HUES6 (cell line): ENCODE measurements around the gene TMEM165.
A peak's percentile ranks its signal among the peaks of the same experiment; 100 is the strongest.

Experiments used
- H3K27ac ChIP-seq: 2 replicates; pipeline ENCODE4 v1.7.0; 2013; ENCODE audit warnings: low read depth, mild to moderate bottlenecking, low read length, inconsistent platforms
- H3K27me3 ChIP-seq: 2 replicates; pipeline ENCODE4 v1.6.1; 2013; ENCODE audit warnings: low read length; ENCODE audit not compliant: control insufficient read depth, insufficient read depth
- H3K36me3 ChIP-seq: 2 replicates; pipeline ENCODE4 v1.6.1; 2013; ENCODE audit warnings: low read length; ENCODE audit not compliant: control insufficient read depth, insufficient read depth
- H3K4me1 ChIP-seq: 2 replicates; pipeline ENCODE4 v1.6.1; 2013; ENCODE audit warnings: low read length; ENCODE audit not compliant: control insufficient read depth, insufficient read depth
- H3K4me3 ChIP-seq: 2 replicates; pipeline ENCODE4 v1.5.1; 2013; ENCODE audit warnings: low read depth, low read length
- H3K9ac ChIP-seq: one replicate; pipeline ENCODE4 v1.6.1; 2013; ENCODE audit warnings: mild to moderate bottlenecking, low read length
- H3K9me3 ChIP-seq: 2 replicates; pipeline ENCODE4 v1.6.1; 2013; ENCODE audit warnings: low read depth, low read length; ENCODE audit not compliant: control insufficient read depth, insufficient read depth

TMEM165 gene

GRCh38 chr4:55386840-55387239 lies 8.9 kb upstream of the TMEM165 start:
- Histone ChIP-seq H3K9ac (no peak overlapping the region), H3K27me3 (no peaks in the 10 kb centered on the region), H3K4me1 (peaks cover 5% of the 10 kb centered on the region; the same call in 1 of the 2 replicates), H3K27ac (no peak overlapping the region), H3K36me3 (no peaks in the 10 kb centered on the region), H3K9me3 (no peaks in the 10 kb centered on the region), H3K4me3 (no peak overlapping the region)

GRCh38 chr4:55393461-55394320 lies 2.1 kb upstream of the TMEM165 start:
- peaks cover 8% of the 10 kb centered on the region for H3K4me1 ChIP-seq
- H3K27me3 ChIP-seq: no peaks in the 10 kb centered on the region
- no peak overlapping the region for H3K27ac ChIP-seq
- H3K9me3 ChIP-seq: no peaks in the 10 kb centered on the region
- no peak overlapping the region for H3K4me3 ChIP-seq
- H3K36me3 ChIP-seq: peaks cover 2% of the 10 kb centered on the region; the same call in 1 of the 2 replicates
- H3K9ac ChIP-seq: no peak overlapping the region

- Histone ChIP-seq H3K4me1 (peaks cover 8% of the 10 kb centered on the region), H3K4me3 (peak overlapping the region; percentile 90), H3K9ac (peak overlapping the region; percentile 91), H3K27me3 (no peaks in the 10 kb centered on the region), H3K36me3 (peaks cover 8% of the 10 kb centered on the region), H3K27ac (0 out of 2 replicates have a peak overlapping the region, but pooled peaks have one; percentile 91), H3K9me3 (no peaks in the 10 kb centered on the region)
These were observed 584 bp upstream of the TMEM165 start for GRCh38 chr4:55395218-55395528.

GRCh38 chr4:55396308-55397125 lies 760 bp downstream of the TMEM165 start:
- H3K27ac ChIP-seq: peak overlapping the region; percentile 91
- H3K9ac ChIP-seq: peak overlapping the region; percentile 91
- H3K4me1 ChIP-seq: peaks cover 8% of the 10 kb centered on the region
- H3K9me3 ChIP-seq: no peaks in the 10 kb centered on the region
- peak overlapping the region; percentile 90 for H3K4me3 ChIP-seq
- H3K36me3 ChIP-seq: peaks cover 19% of the 10 kb centered on the region
- H3K27me3 ChIP-seq: no peaks in the 10 kb centered on the region

- no peaks in the 10 kb centered on the region for H3K9me3 ChIP-seq
- H3K27ac ChIP-seq: peak overlapping the region; percentile 91; the same call in 1 of the 2 replicates
- H3K4me1 ChIP-seq: peaks cover 8% of the 10 kb centered on the region
- H3K4me3 ChIP-seq: peak overlapping the region; percentile 90
- H3K9ac ChIP-seq: peak overlapping the region; percentile 91
- H3K36me3 ChIP-seq: peaks cover 19% of the 10 kb centered on the region
- H3K27me3 ChIP-seq: no peaks in the 10 kb centered on the region
These were observed 1.3 kb downstream of the TMEM165 start for GRCh38 chr4:55397126-55397436.

DNA sequence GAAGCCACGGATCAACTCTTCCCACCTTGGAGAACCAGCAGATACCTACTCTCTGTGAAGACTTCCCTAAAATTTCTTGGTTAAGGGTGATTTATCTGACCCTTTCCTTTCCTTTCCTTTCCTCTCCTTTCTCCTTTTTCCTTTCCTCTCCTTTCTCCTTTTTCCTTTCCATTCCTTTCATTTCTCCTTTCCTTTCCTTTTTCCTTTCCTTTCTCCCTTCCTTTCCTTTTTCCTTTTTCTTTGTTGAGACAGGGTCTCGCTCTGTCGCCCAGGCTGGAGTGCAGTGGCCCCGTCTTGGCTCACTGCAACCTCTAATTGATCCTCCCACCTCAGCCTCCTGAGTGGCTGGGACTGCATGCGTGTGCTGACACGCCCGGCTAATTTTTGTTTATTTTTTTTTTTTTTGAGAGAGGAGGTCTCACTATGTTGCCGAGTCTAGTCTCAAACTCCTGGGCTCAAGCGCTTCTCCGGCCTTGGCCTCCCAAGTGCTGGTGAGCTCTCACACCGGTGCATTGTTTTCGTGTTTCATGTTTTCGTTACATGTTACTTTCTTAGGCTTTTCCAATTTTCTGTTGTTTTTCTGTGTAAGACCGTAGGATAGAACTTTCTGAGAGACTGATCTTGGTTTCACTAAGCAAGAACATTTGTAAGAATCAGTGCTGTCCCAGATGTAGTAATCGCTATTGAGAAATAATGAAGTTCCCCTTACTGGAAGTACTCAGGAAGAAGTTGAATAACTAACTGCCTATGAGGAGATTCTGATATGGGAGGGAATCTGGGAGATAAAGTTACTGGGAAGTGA lies 2.0 kb downstream of the TMEM165 start:
- peak overlapping the region; percentile 90 for H3K4me3 ChIP-seq
- peaks cover 8% of the 10 kb centered on the region for H3K4me1 ChIP-seq
- H3K9me3 ChIP-seq: no peaks in the 10 kb centered on the region
- H3K27ac ChIP-seq: peak overlapping the region; percentile 91; the same call in 1 of the 2 replicates
- H3K36me3 ChIP-seq: peaks cover 19% of the 10 kb centered on the region
- H3K27me3 ChIP-seq: no peaks in the 10 kb centered on the region
- peak overlapping the region; percentile 91 for H3K9ac ChIP-seq

- H3K4me3 ChIP-seq: peak overlapping the region; percentile 90
- H3K9ac ChIP-seq: peak overlapping the region; percentile 91
- H3K36me3 ChIP-seq: peaks cover 24% of the 10 kb centered on the region
- no peak overlapping the region for H3K27ac ChIP-seq
- no peaks in the 10 kb centered on the region for H3K9me3 ChIP-seq
- H3K27me3 ChIP-seq: no peaks in the 10 kb centered on the region
- H3K4me1 ChIP-seq: peaks cover 8% of the 10 kb centered on the region
These were observed 2.7 kb downstream of the TMEM165 start for GRCh38 chr4:55398461-55398860.

DNA sequence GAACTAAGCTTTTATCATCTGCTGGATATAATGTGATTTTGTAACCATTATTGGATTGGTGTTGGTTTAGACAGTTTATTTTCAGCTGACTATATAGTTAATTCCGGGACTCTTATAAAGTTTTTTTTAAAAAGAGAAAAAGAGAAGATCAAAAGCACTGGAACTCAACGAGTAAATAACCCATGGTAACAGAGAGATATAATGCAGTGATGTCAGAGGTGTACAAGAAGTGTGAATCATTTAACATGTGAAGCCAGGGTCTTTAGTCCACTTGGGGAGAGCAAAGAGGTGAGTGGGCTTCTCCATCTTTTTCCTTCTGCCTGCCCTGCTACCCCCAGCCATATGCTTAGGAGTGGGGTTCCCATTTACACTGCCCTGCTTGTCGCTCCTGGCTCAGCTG lies 3.2 kb downstream of the TMEM165 start:
- no peak overlapping the region for H3K27ac ChIP-seq
- peak overlapping the region; percentile 90 for H3K4me3 ChIP-seq

DNA sequence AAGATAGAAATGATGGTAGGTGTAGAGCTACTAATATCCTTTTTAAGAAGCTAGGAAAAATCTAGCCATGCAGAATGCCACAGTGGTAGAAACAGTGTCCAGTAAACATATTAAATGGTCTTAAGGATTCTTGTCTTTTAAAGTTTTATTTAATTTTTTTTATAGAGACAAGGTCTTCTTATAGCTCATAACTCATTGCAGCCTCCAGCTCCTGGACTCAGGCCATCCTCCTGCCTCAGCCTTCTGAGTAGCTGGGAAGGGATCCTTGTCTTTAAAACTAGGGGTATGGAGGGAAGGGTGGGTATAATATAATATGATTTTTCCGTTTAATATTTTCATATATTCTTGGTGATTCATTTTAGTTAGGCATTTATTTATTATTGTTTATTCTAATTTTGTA lies 3.8 kb downstream of the TMEM165 start:
- H3K27ac ChIP-seq: no peak overlapping the region
- no peak overlapping the region for H3K9ac ChIP-seq
- no peaks in the 10 kb centered on the region for H3K9me3 ChIP-seq
- H3K4me1 ChIP-seq: peaks cover 8% of the 10 kb centered on the region
- H3K27me3 ChIP-seq: no peaks in the 10 kb centered on the region
- H3K36me3 ChIP-seq: peaks cover 34% of the 10 kb centered on the region
- peak overlapping the region; percentile 90; the same call in 1 of the 2 replicates for H3K4me3 ChIP-seq

More for the DNA sequence above, 3.2 kb downstream of the TMEM165 start:
- H3K36me3 ChIP-seq: peaks cover 29% of the 10 kb centered on the region
- no peak overlapping the region for H3K9ac ChIP-seq
- H3K27me3 ChIP-seq: no peaks in the 10 kb centered on the region
- H3K4me1 ChIP-seq: peaks cover 8% of the 10 kb centered on the region
- H3K9me3 ChIP-seq: no peaks in the 10 kb centered on the region

GRCh38 chr4:55405073-55405472 lies 9.3 kb downstream of the TMEM165 start:
- no peaks in the 10 kb centered on the region for H3K27me3 ChIP-seq
- no peak overlapping the region for H3K27ac ChIP-seq
- no peaks in the 10 kb centered on the region for H3K9me3 ChIP-seq
- H3K36me3 ChIP-seq: peaks cover 58% of the 10 kb centered on the region
- no peak overlapping the region for H3K4me3 ChIP-seq
- H3K9ac ChIP-seq: no peak overlapping the region
- H3K4me1 ChIP-seq: peaks cover 18% of the 10 kb centered on the region; the same call in 1 of the 2 replicates
